Measurements from ENCODE around the gene EVI5.
"Not testable (repeated sequence)": the region's sequence is repeated elsewhere in the genome, so short reads cannot be mapped to it uniquely, and the experiment has no call there.

EVI5 gene

GRCh38 chr1:92679980-92680379 is 104.9 kb downstream of the EVI5 start:
- no peak for DNase-seq

- no peak for DNase-seq
Observed at GRCh38 chr1:92663775-92664174, 121.1 kb downstream of the EVI5 start.

- DNase-seq = no peak
Observed at GRCh38 chr1:92662048-92662447, 122.9 kb downstream of the EVI5 start.

- no peak for DNase-seq
Observed at GRCh38 chr1:92657701-92658100, 127.2 kb downstream of the EVI5 start.

- no peak for DNase-seq
Observed at GRCh38 chr1:92655197-92655801, 129.6 kb downstream of the EVI5 start.

- DNase-seq = no peak
Observed at GRCh38 chr1:92653605-92654381, 131.1 kb downstream of the EVI5 start.

- DNase-seq = not testable (repeated sequence)
Observed at GRCh38 chr1:92640686-92641085, 144.2 kb downstream of the EVI5 start.

- no peak for DNase-seq
Observed at GRCh38 chr1:92638498-92638897, 146.4 kb downstream of the EVI5 start.

GRCh38 chr1:92635203-92635602 is 149.7 kb downstream of the EVI5 start:
- DNase-seq = not testable (repeated sequence)

- no peak for DNase-seq
Observed at GRCh38 chr1:92623187-92623778, 161.6 kb downstream of the EVI5 start.

GRCh38 chr1:92619466-92620189 is 165.3 kb downstream of the EVI5 start:
- no peak for DNase-seq

- DNase-seq = no peak
Observed at GRCh38 chr1:92601044-92601443, 183.9 kb downstream of the EVI5 start.

- no peak for DNase-seq
Observed at GRCh38 chr1:92599184-92599583, 185.7 kb downstream of the EVI5 start.

GRCh38 chr1:92589361-92589760 is 195.5 kb downstream of the EVI5 start:
- DNase-seq = not testable (repeated sequence)

- DNase-seq = no peak
Observed at GRCh38 chr1:92587445-92587844, 197.5 kb downstream of the EVI5 start.

- DNase-seq = no peak
Observed at GRCh38 chr1:92585831-92586230, 199.1 kb downstream of the EVI5 start.

- not testable (repeated sequence) for DNase-seq
Observed at GRCh38 chr1:92584810-92585209, 200.1 kb downstream of the EVI5 start.

GRCh38 chr1:92583821-92584760 is 200.8 kb downstream of the EVI5 start:
- no peak for DNase-seq

- DNase-seq = no peak
Observed at GRCh38 chr1:92577261-92577895, 207.5 kb downstream of the EVI5 start.

- no peak for DNase-seq
Observed at GRCh38 chr1:92575123-92575522, 209.8 kb downstream of the EVI5 start.

GRCh38 chr1:92572520-92572919 is 212.4 kb downstream of the EVI5 start:
- DNase-seq = no peak

GRCh38 chr1:92571578-92571977 is 213.3 kb downstream of the EVI5 start:
- DNase-seq = no peak
